ENCODE measurements around the gene WDR54.

WDR54 gene

GRCh38 chr2:74390606-74391005 is 30.9 kb upstream of the WDR54 start:
- ChIA-PET CTCF (interaction anchor here (0.6 to 3.9 kb wide), 11 partner anchors 8 to 563 kb away, joined by 3 to 35 read pairs (median 3); no protein-coding TSS in a partner anchor), POLR2A (interaction anchor here (0.9 to 2.1 kb wide), 12 partner anchors 8 to 653 kb away, joined by 3 to 20 read pairs (median 7); partner anchors contain the start of genes DCTN1, STAMBP, TPRKB and WBP1)
- peaks cover 8% of the 10 kb centered on the region; the same call in 1 of the 2 replicates for H3K4me1 ChIP-seq (ENCODE audit: control insufficient read depth, insufficient read depth, low read length)
- H3K27ac ChIP-seq (ENCODE audit: extremely low read depth, low read depth, low read length) = no peak overlapping the region; the same call in 1 of the 2 replicates
- TF ChIP-seq ZNF398 (tag by site-specific recombination; IDR thresholded peaks at IDR 0.05) (no peak), ZNF600 (tag by site-specific recombination; IDR thresholded peaks at IDR 0.05) (peak; percentile 73), ZXDB (tag by site-specific recombination; IDR thresholded peaks at IDR 0.05) (0 out of 2 replicates have a peak, but pooled peaks have one; percentile 25)
- H3K9me3 ChIP-seq (ENCODE audit: control insufficient read depth, insufficient read depth, low read depth, low read length) = no peaks in the 10 kb centered on the region
- H3K4me3 ChIP-seq (ENCODE audit: low read depth, low read length) = peak overlapping the region; percentile 92
- peaks cover 0 to 18% of the 10 kb centered on the region in 2 experiments; a peak in 2 of 3 replicates for H3K36me3 ChIP-seq (ENCODE audit: control insufficient read depth in 2 of 2, insufficient read depth in 1 of 2, low read length in 2 of 2)

GRCh38 chr2:74391209-74391579 is 30.3 kb upstream of the WDR54 start:
- Histone ChIP-seq H3K36me3 (ENCODE audit: control insufficient read depth in 2 of 2, insufficient read depth in 1 of 2, low read length in 2 of 2) (peaks cover 0 to 12% of the 10 kb centered on the region in 2 experiments; a peak in 2 of 3 replicates), H3K4me1 (ENCODE audit: control insufficient read depth, insufficient read depth, low read length) (peaks cover 8% of the 10 kb centered on the region; the same call in 1 of the 2 replicates), H3K27ac (ENCODE audit: extremely low read depth, low read depth, low read length) (peak overlapping the region; percentile 91), H3K9me3 (ENCODE audit: control insufficient read depth, insufficient read depth, low read depth, low read length) (no peaks in the 10 kb centered on the region), H3K4me3 (ENCODE audit: low read depth, low read length) (peak overlapping the region; percentile 92)
- POLR2A ChIA-PET = interaction anchor here (0.5 to 2.1 kb wide), 15 partner anchors 9 to 654 kb away, joined by 3 to 20 read pairs (median 6); partner anchors contain the start of genes DCTN1, INO80B, STAMBP and TPRKB
- CTCF ChIA-PET = interaction anchor here (0.6 to 3.9 kb wide), 19 partner anchors 9 to 564 kb away, joined by 3 to 35 read pairs (median 3); no protein-coding TSS in a partner anchor
- TF ChIP-seq ZNF157 (tag by site-specific recombination; IDR thresholded peaks at IDR 0.05) (no peak), ZBTB20 (tag by site-specific recombination; IDR thresholded peaks at IDR 0.05) (peak; percentile 79), SCRT1 (tag by site-specific recombination; IDR thresholded peaks at IDR 0.05; ENCODE audit: borderline replicate concordance) (peak; percentile 41; the same call in 1 of the 2 replicates), SCRT2 (tag by site-specific recombination; IDR thresholded peaks at IDR 0.05) (peak; percentile 88)

GRCh38 chr2:74391580-74392448 is 29.7 kb upstream of the WDR54 start:
- peak overlapping the region; percentile 92 for H3K4me3 ChIP-seq (ENCODE audit: low read depth, low read length)
- no peaks in the 10 kb centered on the region for H3K9me3 ChIP-seq (ENCODE audit: control insufficient read depth, insufficient read depth, low read depth, low read length)
- H3K27ac ChIP-seq (ENCODE audit: extremely low read depth, low read depth, low read length) = peak overlapping the region; percentile 91
- ChIA-PET POLR2A (interaction anchor here (0.5 to 2.1 kb wide), 18 partner anchors 9 to 655 kb away, joined by 3 to 20 read pairs (median 5); partner anchors contain the start of genes CCDC142, DCTN1, INO80B and STAMBP), CTCF (interaction anchor here (0.6 to 3.9 kb wide), 22 partner anchors 8 to 211 kb away, joined by 3 to 35 read pairs (median 4); no protein-coding TSS in a partner anchor)
- H3K36me3 ChIP-seq (ENCODE audit: control insufficient read depth in 2 of 2, insufficient read depth in 1 of 2, low read length in 2 of 2) = peaks cover 0 to 10% of the 10 kb centered on the region in 2 experiments; a peak in 2 of 3 replicates
- peaks cover 8% of the 10 kb centered on the region; the same call in 1 of the 2 replicates for H3K4me1 ChIP-seq (ENCODE audit: control insufficient read depth, insufficient read depth, low read length)
- 0 out of 2 replicates have a peak, but pooled peaks have one; percentile 13 for TF ChIP-seq TRIM28 (IDR thresholded peaks at IDR 0.05; ENCODE audit: borderline replicate concordance, low read length)
- TF ChIP-seq ZNF664 (tag by site-specific recombination; IDR thresholded peaks at IDR 0.05) = peak; percentile 68
- 0 out of 2 replicates have a peak, but pooled peaks have one; percentile 39 for TF ChIP-seq ZEB2 (tag by site-specific recombination; IDR thresholded peaks at IDR 0.05)
- TF ChIP-seq ZFHX2 (tag by site-specific recombination; conservative IDR thresholded peaks at IDR 0.05) = peak; percentile 26
- TF ChIP-seq ZNF660 (tag by site-specific recombination; IDR thresholded peaks at IDR 0.05) = 0 out of 2 replicates have a peak, but pooled peaks have one; percentile 37
- TF ChIP-seq ZNF324 (tag by site-specific recombination; IDR thresholded peaks at IDR 0.05) = peak; percentile 56; the same call in 1 of the 2 replicates
- peak; percentile 28 for TF ChIP-seq ZBTB26 (tag by site-specific recombination; optimal IDR thresholded peaks at IDR 0.05)
- TF ChIP-seq KLF17 (tag by site-specific recombination; IDR thresholded peaks at IDR 0.05) = peak; percentile 74; the same call in 1 of the 2 replicates
- peak; percentile 65 for TF ChIP-seq SP7 (tag by site-specific recombination; IDR thresholded peaks at IDR 0.05)
- TF ChIP-seq ZNF398 (tag by site-specific recombination; IDR thresholded peaks at IDR 0.05) = no peak
- TF ChIP-seq ZSCAN23 (tag by site-specific recombination; IDR thresholded peaks at IDR 0.05) = no peak
- peak; percentile 28; the same call in 1 of the 2 replicates for TF ChIP-seq ZBTB20 (tag by site-specific recombination; IDR thresholded peaks at IDR 0.05)
- no peak for TF ChIP-seq BCL6B (tag by site-specific recombination; IDR thresholded peaks at IDR 0.05)
- peak; percentile 100 for TF ChIP-seq ZNF335 (tag by site-specific recombination; conservative IDR thresholded peaks at IDR 0.05)
- TF ChIP-seq ZNF629 (tag by site-specific recombination; IDR thresholded peaks at IDR 0.05) = 0 out of 2 replicates have a peak, but pooled peaks have one; percentile 12
